NCI-H446 treated with DMSO at 0.1 percent for 48 hours (cell line): ENCODE data around the gene MAPK12.
"Not testable (repeated sequence)": the region's sequence is repeated elsewhere in the genome, so short reads cannot be mapped to it uniquely, and the experiment has no call there.

Experiments used
- DNase-seq: peaks from one replicate; lab custom pipeline; 2025; lab: John Stamatoyannopoulos, UW

MAPK12 gene

GRCh38 chr22:50281957-50282356, 20.5 kb upstream of the MAPK12 start:
- no peak for DNase-seq

- DNase-seq: no peak
Measured at GRCh38 chr22:50281384-50281760, 19.9 kb upstream of the MAPK12 start.

GRCh38 chr22:50280708-50281383, 19.4 kb upstream of the MAPK12 start:
- DNase-seq: no peak

GRCh38 chr22:50280022-50280707, 18.7 kb upstream of the MAPK12 start:
- DNase-seq: no peak

GRCh38 chr22:50278956-50279619, 17.6 kb upstream of the MAPK12 start:
- no peak for DNase-seq

- no peak for DNase-seq
Measured at GRCh38 chr22:50278461-50278860, 17.0 kb upstream of the MAPK12 start.

GRCh38 chr22:50277761-50278160, 16.3 kb upstream of the MAPK12 start:
- no peak for DNase-seq

GRCh38 chr22:50276143-50276542, 14.7 kb upstream of the MAPK12 start:
- no peak for DNase-seq

- no peak for DNase-seq
Measured at GRCh38 chr22:50275181-50276055, 13.9 kb upstream of the MAPK12 start.

GRCh38 chr22:50274771-50275170, 13.3 kb upstream of the MAPK12 start:
- DNase-seq: no peak

GRCh38 chr22:50274311-50274710, 12.8 kb upstream of the MAPK12 start:
- peak; percentile 12 for DNase-seq

- not testable (repeated sequence) for DNase-seq
Measured at GRCh38 chr22:50273781-50274180, 12.3 kb upstream of the MAPK12 start.

- DNase-seq: not testable (repeated sequence)
Measured at GRCh38 chr22:50273352-50273751, 11.9 kb upstream of the MAPK12 start.

GRCh38 chr22:50272044-50272802, 10.7 kb upstream of the MAPK12 start:
- no peak for DNase-seq

GRCh38 chr22:50271519-50271970, 10.1 kb upstream of the MAPK12 start:
- no peak for DNase-seq

- no peak for DNase-seq
Measured at GRCh38 chr22:50270666-50271394, 9.3 kb upstream of the MAPK12 start.

- DNase-seq: peak; percentile 16
Measured at GRCh38 chr22:50269970-50270665, 8.6 kb upstream of the MAPK12 start, which contains the start of gene MAPK11. TSS of gene MAPK11 (minus strand) at chr22:50270380. CDS start at chr22:50270292, 88 bp downstream.

- no peak for DNase-seq
Measured at GRCh38 chr22:50269573-50269969, 8.1 kb upstream of the MAPK12 start.

- no peak for DNase-seq
Measured at GRCh38 chr22:50268655-50269113, 7.2 kb upstream of the MAPK12 start.
